HG03039 (cell line): ENCODE data around the gene RANBP3L.

ENCODE experiments used
- ATAC-seq: cut with Tn5 transposase; IDR thresholded peaks from one replicate; pipeline ENCODE4 v1.9.1; 2021; ENCODE audit warnings: mild to moderate bottlenecking, moderate library complexity; ENCODE audit not compliant: unreplicated experiment

Gene RANBP3L

DNA sequence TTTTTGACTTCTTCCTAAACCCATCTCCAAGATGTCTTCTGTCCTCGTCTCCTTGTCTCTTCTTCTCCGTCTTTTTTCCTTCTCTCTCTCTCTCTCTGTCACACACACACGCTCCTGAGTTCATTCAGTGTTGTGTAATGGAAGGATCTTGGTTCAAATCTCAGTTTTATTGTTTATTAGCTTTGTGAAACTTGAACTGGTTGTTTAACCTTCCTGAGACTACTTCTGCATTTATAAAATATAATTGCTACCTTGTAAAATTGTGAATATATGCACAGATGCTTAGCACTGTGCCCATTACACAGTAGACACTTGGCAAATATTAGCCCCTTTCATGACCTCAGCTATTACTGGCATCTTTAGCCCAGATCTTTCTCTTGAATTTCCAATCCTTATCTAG, 57.6 kb downstream of the RANBP3L start:
- no peak for ATAC-seq

GRCh38 chr5:36243653-36244052, 58.0 kb downstream of the RANBP3L start:
- ATAC-seq: no peak

DNA sequence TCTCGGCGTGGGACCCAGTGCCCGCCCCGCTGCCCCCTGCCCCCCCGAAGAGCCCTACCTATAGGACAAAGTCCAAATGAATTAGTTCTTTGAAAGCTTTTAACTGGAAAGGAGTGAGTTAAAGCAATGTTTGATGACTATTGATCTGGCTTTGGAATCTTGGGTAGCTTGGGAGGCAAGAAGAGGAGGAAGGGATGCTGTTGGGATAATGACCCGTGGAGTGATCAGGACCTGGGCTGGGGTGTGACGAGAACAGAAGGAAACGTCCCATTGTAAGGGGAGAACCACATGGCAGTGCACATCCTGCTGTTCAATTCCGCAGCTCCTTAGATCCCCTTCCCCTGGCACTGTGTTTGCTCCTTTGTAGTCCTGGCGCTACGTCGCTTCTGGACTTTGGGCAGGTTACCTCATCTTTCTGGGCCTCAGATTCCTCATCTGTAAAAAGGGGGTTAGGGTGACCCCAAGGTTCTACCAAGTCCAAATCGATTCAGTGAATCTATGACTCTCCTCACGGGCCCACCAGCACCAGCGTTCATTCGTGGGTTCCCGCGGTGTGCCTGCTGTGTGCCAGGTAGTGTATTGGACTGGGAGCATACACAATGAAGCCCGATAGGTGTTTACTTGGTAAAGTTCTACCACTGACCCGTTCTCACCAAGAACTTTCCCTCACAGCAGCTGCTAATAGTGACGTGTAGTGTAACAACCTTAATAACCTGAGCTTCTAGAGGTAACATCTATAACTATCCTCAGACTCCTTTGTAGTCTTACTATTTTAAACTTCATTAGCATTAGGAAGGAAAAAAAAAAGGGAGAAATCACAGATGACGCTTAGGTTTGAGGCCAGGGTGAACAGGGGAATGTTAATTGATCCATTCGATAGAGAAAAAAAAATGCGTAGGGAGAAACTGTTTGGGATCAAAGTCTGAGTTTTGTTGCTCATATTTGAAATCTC, 58.9 kb downstream of the RANBP3L start:
- ATAC-seq: no peak

DNA sequence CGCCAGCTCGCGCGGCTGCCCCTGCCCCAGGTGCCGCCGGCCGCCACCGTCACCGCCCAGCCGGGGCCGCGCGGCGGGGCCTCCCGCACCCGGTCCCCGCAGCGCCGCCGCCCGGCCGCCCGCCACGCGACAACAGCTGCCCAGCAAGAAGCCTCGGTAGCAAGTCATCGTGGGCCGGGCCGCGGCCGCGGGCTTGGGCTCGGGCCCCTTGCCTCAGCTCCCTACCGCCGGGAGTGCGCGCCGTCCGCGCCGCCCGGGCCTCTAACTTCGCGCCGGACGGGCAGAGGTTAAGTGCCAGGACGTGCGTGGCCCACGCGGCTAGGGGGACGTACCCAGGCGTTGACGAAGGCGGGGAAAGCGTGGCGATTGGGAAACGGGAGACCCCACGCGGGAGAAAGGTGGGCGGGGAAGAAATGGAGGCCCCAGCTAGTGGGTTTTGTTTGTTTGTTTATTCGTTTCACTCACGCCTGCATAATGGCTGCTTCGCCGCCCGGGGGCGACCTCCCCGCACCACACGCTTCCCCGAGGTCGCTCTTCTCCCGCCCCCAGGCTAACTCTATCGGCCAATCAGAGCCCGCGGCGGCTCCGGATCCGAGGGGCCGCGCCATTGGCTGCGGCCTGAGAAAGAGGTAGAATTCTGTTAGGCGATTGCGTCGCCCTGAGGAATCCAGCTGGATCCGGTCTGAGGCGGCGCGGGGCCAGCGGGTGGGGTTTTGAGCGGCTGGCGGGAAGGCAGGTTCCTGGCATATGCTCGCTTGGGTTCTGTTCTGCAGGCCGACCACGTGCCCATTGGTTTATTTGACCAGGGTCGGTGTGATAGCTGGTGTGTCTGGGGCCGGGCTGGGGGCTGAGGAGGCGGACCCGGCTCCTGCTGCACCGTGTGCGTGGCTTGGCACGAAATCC, 59.8 kb downstream of the RANBP3L start, which contains the start of gene NADK2:
Gene NADK2 (minus strand): TSS at position 295 of the 903 bp plus-strand sequence. CDS start 127 bp downstream, at position 168.
- peak; percentile 88 for ATAC-seq

DNA sequence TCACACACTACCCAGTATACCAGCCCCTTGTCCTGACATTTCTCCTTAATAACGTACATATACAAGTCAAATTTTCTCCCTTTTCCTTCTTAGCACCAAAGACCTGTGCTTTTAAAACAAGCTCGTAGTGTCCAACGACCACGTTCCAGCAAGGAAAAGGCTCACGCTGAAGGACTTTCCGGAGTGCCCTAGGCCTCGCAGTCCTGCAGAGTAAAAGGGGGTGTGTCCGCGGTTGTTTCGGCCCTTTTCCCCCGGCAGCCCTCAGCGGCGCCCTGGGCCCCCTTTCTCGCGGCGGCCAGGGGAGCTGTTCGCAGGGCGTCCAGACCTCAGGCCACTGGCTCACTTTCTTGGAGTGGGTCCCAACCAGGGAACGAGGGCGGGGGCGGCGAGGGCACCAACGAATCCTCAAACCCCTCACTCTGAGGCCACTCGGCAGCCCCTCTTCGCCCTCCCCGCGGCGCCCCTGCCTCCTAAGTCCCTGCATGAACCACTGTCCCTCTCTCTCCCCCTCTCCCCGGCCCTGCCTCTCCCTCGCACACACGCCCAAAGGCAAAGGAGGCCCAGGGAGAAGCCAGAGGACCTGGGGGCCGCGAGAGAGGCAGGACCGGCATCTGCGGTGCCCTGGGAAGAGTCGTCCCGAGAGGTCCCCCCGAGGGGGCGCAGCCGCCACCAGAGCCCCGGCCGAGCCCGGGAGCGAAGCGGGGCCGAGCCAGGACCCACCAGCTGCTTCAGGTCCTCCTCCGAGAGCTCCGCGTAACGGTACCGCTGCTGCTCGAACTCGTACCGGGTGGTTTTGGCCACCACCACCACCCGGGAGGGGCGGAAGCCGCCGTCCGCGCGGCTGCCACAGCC, 60.7 kb downstream of the RANBP3L start:
- ATAC-seq: peak; percentile 22

DNA sequence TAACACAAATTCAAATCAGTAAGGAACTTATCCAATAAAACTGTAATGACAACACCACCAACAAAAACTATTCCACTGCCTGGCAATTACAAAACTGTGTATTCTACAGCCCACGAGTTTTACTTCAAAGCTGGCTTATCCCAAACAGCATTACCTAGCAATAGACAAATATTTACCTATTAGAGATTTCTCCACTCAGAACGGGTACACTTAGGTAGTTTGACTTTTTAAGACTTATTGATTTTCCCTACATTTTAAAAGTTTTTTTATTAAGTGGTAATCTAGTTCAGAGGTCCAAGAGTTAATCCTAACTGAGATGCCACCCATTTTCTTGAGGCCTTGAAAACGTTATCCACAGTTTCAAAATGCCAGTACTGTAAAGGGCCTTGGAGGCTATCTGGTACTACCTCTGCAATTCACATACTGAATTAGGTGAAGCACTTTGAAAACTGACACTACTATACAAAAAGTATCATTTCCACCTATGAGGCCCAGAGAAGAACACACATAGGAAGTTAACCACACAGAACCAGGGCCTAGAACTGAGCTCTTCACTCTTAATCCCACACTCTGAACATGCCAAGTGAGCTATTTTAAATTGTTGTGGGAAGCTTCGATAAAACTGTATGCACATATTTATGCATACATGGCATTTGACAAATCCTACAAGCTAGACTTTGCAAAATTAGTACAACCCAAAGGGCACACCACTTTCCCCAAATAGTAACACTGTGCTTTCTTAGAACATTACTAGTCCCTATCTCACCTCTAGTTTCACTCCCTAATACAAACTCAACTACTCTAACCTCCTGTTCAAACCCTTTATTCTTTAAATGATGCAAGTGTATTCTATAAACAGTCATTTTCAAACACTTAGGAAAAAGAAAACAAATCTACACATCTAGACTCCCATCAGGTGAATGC, 62.1 kb downstream of the RANBP3L start:
- no peak for ATAC-seq

DNA sequence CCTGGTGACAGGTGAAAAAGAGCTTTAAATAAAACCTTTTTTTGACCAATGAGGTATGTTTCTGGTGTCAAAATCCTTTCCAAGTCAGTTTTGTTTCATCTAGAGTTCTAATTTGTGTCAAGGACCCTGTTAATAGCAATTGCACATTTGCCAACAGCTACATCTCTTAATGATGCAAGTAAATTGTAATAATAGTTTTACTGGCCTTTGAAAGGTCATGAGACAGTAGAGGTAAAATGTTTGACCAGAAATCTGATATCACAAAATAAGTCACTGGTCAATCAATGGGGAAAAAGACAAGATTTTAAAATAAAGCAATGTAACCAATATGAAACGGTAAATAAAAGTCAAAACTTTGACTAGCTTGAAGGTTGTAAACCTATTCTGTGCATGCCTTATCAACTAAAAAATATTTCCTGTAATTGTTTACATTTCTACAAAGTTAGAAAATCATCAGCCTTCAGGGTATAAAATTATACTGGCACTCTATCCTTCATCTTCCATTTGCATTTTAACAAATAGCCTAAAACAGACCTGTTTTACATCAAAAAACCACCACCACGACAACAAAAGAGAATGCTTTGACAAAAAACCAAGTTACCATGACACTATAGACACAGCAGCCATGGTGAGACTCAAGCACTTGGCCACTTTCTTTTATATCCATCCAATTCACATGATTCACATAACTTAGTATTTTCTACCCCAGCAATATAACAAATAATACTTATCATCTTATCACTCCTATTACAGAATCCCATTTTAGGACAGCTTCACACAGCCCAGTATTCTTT, 63.0 kb downstream of the RANBP3L start:
- ATAC-seq: no peak

DNA sequence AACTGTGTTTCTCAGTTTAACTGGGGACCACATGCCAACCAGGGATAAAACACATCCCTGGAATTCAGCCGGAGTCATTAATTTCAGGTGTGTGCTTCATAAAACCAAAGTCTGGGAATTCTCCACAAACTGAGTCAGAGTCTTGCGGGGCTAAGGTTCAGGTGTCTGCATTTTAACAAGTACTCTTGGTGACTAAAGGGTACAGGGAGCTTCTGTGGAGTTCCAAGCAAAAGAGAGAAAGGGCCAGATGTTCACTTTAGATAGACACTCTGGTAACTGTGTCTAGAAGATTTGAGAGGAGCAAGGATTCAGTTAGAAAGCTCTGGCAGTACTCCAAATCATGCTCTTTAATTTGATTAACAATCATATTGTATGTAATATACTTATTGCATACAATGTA, 64.0 kb downstream of the RANBP3L start:
- ATAC-seq: no peak

GRCh38 chr5:36236801-36237200, 64.9 kb downstream of the RANBP3L start:
- no peak for ATAC-seq

GRCh38 chr5:36232533-36232932, 69.2 kb downstream of the RANBP3L start:
- ATAC-seq: no peak

DNA sequence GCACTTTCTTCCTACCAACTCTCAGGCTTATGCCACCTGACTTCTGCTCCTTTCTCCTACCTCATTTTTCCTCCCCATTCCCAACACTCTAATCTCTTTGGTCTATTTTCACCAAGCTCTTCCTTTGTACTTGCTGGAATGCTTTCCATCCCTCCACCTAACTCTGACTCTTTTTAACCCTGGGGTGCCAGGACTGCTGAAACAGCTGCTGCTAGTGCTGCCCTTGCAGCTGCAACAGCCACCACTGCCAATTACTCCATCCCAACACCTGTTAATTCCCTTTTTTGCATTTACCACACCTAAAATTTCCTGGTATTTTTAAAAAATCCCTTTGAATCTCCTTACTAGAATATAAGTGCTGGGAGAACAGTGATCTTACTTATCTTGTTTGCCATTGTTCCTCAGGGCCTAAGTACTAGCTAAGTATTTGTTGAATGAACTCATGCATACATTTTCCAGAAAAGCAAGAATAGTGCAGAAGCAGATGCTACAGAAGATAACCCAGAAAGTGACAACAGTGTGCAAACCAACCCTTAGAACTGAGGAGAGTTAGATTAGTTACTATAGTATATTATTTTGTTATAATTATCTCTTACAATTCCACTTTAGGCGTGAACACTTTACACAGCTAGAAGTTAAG, 71.4 kb downstream of the RANBP3L start:
- no peak for ATAC-seq

DNA sequence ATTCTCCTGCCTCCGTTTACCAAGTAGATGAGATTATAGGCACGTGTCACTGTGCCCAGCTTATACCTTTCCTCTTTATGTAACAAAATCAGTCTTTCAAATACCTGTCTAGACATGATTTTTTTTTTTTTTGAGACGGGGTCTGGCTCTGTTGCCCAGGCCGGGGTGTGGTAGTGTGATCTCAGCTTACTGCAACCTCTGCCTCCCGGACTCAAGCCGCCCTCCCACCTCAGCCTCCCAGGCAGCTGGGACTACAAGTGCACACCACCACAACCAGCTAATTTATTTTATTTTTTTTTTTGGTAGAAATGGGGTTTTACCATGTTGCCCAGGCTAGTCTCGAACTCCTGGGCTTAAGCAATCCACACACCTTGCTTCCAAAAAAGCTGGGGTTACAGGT, 73.2 kb downstream of the RANBP3L start:
- no peak for ATAC-seq

DNA sequence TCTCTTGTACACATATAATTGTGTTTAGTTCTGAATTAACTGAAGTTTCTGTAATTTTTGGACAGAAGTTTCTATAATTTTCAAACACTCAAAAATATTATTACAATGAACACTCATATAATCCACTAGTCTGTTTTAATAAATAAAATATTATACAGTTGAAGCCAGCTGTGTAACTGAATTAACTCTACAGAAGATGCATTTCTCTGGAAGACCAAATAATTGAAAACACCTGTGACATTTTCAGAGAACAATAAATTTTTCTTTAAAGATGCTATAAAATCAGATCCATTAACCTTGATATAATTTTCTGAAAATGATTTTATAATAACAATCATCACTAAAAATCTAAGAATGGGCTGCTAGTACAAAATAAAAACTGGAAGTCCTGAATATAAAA, 74.7 kb downstream of the RANBP3L start:
- no peak for ATAC-seq

DNA sequence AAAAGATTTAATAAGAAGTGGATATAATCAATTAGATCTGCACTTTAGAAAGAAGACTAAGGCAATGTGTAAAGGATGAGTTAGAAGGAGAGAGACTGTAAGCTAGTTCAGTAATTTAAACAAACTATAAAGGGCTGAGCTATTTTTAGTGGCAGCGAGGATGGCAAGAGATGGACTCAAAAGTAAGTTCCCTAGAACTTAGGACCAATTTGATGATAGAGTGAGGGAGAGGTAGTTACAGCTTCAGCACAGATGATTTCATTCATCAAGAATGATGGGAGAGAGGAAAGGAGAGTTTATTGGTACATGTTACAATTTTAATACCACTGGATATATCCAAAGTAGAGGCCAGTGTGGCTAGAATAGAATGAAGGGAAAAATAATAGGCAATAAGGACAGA, 79.1 kb downstream of the RANBP3L start:
- ATAC-seq: no peak

DNA sequence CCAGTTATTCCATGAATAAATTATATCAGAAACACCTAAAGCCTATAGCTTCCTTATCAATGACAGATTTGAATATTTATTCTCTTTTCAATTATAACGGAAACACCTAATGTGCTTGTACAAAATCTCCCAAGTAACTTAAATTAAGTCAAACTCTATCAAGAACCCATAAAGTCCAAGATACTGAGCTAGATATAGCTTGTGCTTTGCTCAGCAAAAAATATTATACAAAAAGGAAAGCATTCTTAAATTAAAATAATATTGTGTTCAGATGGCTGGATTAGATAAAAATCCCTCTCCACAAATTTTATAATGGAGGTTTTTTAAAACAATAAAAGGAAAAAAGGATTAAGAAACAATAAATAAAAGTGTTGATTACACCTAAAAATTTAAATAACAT, 83.7 kb downstream of the RANBP3L start:
- no peak for ATAC-seq

GRCh38 chr5:36217567-36217966, 84.1 kb downstream of the RANBP3L start:
- no peak for ATAC-seq

DNA sequence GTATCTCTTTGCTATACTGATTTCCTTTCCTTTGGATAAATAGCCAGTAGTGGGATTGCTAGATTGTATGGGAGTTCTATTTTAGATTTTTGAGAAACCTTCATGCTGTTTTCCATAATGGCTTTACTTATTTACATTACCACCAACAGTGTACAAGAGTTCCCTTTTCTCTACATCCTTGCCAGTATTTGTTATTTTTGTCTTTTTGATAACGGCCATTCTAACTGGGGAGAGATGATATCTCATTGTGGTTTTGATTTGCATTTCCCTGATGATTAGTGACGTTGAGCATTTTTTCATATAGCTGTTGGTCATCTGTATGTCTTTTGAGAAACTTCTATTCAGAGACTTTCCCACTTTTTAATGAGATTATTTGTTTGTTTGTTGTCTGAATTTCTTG, 85.8 kb downstream of the RANBP3L start:
- no peak for ATAC-seq

- no peak for ATAC-seq
Observed at GRCh38 chr5:36214436-36214835, 87.3 kb downstream of the RANBP3L start.
